Measurements from ENCODE around the gene ACAN. TPM values are rescaled to one million over a fixed set of nuclear protein-coding genes. Genes with fewer than 3 reads are reported as not detected.

ACAN gene
- polyA plus RNA-seq, 3 donors, result not detected

GRCh38 chr15:88800026-88800425 is 3.2 kb upstream of the ACAN start:
- no peak overlapping the region for H3K27ac Mint-ChIP-seq
- intact Hi-C loops (cut with micrococcal nuclease), result no loop called here
- H3K36me3 ChIP-seq (replicated peaks in 1 of 2; ENCODE audit: control insufficient read depth in 1 of 2, insufficient read depth in 2 of 2, low read length in 2 of 2), result no peaks in the 10 kb centered on the region
- H3K4me2 ChIP-seq (replicated peaks; ENCODE audit: extremely low read depth, low read length, poor library complexity, severe bottlenecking), result no peak overlapping the region
- H3K9ac ChIP-seq (ENCODE audit: insufficient read depth, low read length, poor library complexity, severe bottlenecking), result no peak overlapping the region
- H3K27me3 Mint-ChIP-seq (ENCODE audit: low read depth in 3 of 3), result peaks cover 36 to 59% (median 46%) of the 10 kb centered on the region in 3 donors
- H3K27me3 ChIP-seq (ENCODE audit: control insufficient read depth in 2 of 2, insufficient read depth in 2 of 2, low read length in 2 of 2), result peaks cover 25 to 37% of the 10 kb centered on the region in 2 donors
- no peak for DNase-seq
- peaks cover 0 to 3% of the 10 kb centered on the region in 2 donors for H3K36me3 Mint-ChIP-seq
- peaks cover 2% of the 10 kb centered on the region for H3K4me1 Mint-ChIP-seq
- no peak overlapping the region for H2AFZ ChIP-seq (ENCODE audit: insufficient read depth, low read depth, low read length, poor library complexity, severe bottlenecking)
- H3K9me3 Mint-ChIP-seq, result peaks cover 0 to 4% (median 2%) of the 10 kb centered on the region in 7 donors
- no peaks in the 10 kb centered on the region for H4K20me1 ChIP-seq (ENCODE audit: insufficient read depth, low read length)
- H3K4me3 Mint-ChIP-seq, result peak overlapping the region in 1 of 2 donors; percentile 11
- H3K27ac ChIP-seq (ENCODE audit: low read depth in 1 of 2, low read length in 2 of 2), result no peak overlapping the region
- no peaks in the 10 kb centered on the region for H3K79me2 ChIP-seq (ENCODE audit: insufficient read depth, low read length)
- H3K4me1 ChIP-seq (ENCODE audit: control insufficient read depth in 1 of 2, insufficient read depth in 2 of 2, low read length in 2 of 2), result no peaks in the 10 kb centered on the region
- no peak overlapping the region for H3K4me3 ChIP-seq (replicated peaks in 1 of 3; ENCODE audit: low read depth in 2 of 3, low read length in 3 of 3)
- no peak for TF ChIP-seq CTCF (IDR thresholded peaks at IDR 0.05)
- 86% methylated on average over 1 of the region's 1 CpG for WGBS (ENCODE audit: insufficient coverage)
- peaks cover 0 to 8% of the 10 kb centered on the region in 2 donors for H3K9me3 ChIP-seq (replicated peaks in 1 of 2; ENCODE audit: control insufficient read depth in 1 of 2, insufficient read depth in 1 of 2, low read length in 2 of 2)

- DNase-seq, result no peak
- peaks cover 30 to 44% of the 10 kb centered on the region in 2 donors for H3K27me3 ChIP-seq (ENCODE audit: control insufficient read depth in 2 of 2, insufficient read depth in 2 of 2, low read length in 2 of 2)
- no peaks in the 10 kb centered on the region for H4K20me1 ChIP-seq (ENCODE audit: insufficient read depth, low read length)
- H3K27me3 Mint-ChIP-seq (ENCODE audit: low read depth in 3 of 3), result peaks cover 38 to 65% (median 47%) of the 10 kb centered on the region in 3 donors
- H3K79me2 ChIP-seq (ENCODE audit: insufficient read depth, low read length), result no peaks in the 10 kb centered on the region
- no peaks in the 10 kb centered on the region for H3K4me1 ChIP-seq (ENCODE audit: control insufficient read depth in 1 of 2, insufficient read depth in 2 of 2, low read length in 2 of 2)
- TF ChIP-seq CTCF (IDR thresholded peaks at IDR 0.05), result no peak
- H3K4me3 ChIP-seq (replicated peaks in 1 of 3; ENCODE audit: low read depth in 2 of 3, low read length in 3 of 3), result no peak overlapping the region
- H3K4me3 Mint-ChIP-seq, result no peak overlapping the region
- H3K27ac ChIP-seq (ENCODE audit: low read depth in 1 of 2, low read length in 2 of 2), result no peak overlapping the region
- H3K4me1 Mint-ChIP-seq, result peaks cover 2% of the 10 kb centered on the region
- peaks cover 0 to 8% of the 10 kb centered on the region in 2 donors for H3K9me3 ChIP-seq (replicated peaks in 1 of 2; ENCODE audit: control insufficient read depth in 1 of 2, insufficient read depth in 1 of 2, low read length in 2 of 2)
- 92% methylated on average over 1 of the region's 4 CpGs for whole genome bisulfite sequencing (ENCODE audit: insufficient coverage)
- no peak overlapping the region for H3K4me2 ChIP-seq (replicated peaks; ENCODE audit: extremely low read depth, low read length, poor library complexity, severe bottlenecking)
- peaks cover 0 to 5% (median 2%) of the 10 kb centered on the region in 7 donors for H3K9me3 Mint-ChIP-seq
- H3K36me3 ChIP-seq (replicated peaks in 1 of 2; ENCODE audit: control insufficient read depth in 1 of 2, insufficient read depth in 2 of 2, low read length in 2 of 2), result no peaks in the 10 kb centered on the region
- no peak overlapping the region for H3K27ac Mint-ChIP-seq
- peaks cover 0 to 3% of the 10 kb centered on the region in 2 donors for H3K36me3 Mint-ChIP-seq
- H2AFZ ChIP-seq (ENCODE audit: insufficient read depth, low read depth, low read length, poor library complexity, severe bottlenecking), result no peak overlapping the region
- intact Hi-C loops (cut with micrococcal nuclease), result no loop called here
- H3K9ac ChIP-seq (ENCODE audit: insufficient read depth, low read length, poor library complexity, severe bottlenecking), result no peak overlapping the region
These were observed 2.5 kb upstream of the ACAN start for GRCh38 chr15:88800738-88801137.

Measured in CD14-positive monocyte (primary cell).